ENCODE data around the gene ENTPD1.
"Not testable (repeated sequence)": the region's sequence is repeated elsewhere in the genome, so short reads cannot be mapped to it uniquely, and the experiment has no call there.

Gene ENTPD1

DNA sequence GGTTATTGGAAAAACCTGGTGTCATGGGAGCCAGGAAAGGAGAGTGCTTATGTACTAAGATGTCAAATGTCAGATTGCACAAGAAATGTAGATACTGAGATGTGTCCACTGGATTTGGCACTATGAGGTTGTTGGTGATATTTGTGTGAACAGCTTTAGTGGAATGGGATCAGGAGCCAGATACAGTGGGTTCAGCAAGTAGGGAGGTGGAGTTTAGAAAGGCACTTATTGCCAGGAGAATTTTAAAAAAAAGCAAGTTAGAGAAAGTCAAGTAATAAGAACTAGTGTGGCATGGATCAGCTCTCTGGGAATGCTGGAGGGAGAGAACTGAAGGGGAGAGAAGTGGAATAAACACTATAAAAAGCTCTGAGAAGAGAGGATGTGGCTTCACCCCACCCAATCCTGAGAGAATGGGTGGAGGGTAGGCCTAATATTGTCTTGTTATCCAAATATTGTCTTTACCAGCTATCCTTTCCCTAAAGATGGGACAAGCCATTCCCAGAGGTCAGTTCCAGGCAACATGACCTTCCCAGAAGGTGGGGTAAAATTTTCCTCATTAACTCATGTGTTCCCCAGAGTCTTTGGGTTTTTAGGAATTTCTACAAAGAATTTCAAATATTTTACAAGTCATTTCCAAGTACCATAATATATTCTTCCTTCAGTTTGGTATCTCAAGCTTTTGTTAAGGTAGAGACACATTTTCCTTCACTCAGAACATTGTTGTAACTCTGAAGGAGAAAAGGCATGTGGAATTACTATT lies 42.3 kb downstream of the ENTPD1 start:
- no peak for DNase-seq

DNA sequence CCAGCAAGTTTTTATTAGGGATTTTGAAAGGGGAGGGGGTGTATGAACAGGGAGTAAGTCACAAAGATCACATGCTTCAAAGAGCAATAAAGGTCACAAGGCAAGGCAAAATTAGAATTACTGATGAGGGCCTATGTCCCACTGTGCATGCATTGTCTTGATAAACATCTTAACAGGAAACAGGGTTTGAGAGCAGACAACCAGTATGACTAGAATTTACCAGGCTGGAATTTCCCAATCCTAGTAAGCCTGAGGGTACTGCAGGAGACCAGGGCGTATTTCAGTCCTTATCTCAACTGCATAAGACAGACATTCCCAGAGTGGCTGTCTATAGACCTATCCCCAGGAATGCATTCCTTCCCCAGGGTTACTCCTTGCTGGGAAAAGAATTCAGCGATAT lies 44.3 kb downstream of the ENTPD1 start:
- DNase-seq = not testable (repeated sequence)

DNA sequence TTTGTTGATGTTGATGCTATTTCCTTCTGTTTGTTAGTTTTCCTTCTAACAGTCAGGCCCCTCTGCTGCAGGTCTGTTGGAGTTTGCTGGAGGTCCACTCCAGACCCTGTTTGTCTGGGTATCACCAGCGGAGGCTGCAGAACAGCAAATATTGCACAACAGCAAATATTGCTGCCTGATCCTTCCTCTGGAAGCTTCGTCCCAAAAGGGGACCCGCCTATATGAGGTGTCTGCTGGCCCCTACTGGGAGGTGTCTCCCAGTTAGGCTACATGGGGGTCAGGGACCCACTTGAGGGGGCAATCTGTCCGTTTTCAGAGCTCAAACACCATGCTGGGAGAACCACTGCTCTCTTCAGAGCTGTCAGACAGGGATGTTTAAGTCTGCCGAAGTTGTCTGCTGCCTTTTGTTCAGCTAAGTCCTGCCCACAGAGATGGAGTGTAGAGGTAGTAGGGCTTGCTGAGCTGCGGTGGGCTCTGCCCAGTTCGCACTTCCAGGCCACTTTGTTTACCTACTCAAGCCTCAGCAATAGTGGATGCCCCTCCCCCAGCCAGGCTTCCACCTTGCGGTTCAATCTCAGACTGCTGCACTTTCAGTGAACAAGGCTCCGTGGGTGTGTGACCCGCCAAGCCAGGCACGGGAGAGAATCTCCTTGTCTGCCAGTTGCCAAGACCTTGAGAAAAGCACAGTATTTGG lies 50.9 kb downstream of the ENTPD1 start:
- not testable (repeated sequence) for DNase-seq

DNA sequence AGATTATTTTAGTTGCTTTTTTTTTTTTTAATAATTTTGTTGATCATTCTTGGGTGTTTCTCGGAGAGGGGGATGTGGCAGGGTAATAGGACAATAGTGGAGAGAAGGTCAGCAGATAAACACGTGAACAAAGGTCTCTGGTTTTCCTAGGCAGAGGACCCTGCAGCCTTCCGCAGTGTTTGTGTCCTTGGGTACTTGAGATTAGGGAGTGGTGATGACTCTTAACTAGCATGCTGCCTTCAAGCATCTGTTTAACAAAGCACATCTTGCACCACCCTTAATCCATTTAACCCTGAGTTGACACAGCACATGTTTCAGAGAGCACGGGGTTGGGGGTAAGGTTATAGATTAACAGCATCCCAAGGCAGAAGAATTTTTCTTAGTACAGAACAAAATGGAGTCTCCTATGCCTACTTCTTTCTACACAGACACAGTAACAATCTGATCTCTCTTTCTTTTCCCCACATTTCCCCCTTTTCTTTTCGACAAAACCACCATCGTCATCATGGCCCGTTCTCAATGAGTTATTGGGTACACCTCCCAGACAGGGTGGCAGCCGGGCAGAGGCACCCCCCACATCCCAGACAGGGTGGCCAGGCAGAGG lies 52.8 kb downstream of the ENTPD1 start:
- DNase-seq = not testable (repeated sequence)

DNA sequence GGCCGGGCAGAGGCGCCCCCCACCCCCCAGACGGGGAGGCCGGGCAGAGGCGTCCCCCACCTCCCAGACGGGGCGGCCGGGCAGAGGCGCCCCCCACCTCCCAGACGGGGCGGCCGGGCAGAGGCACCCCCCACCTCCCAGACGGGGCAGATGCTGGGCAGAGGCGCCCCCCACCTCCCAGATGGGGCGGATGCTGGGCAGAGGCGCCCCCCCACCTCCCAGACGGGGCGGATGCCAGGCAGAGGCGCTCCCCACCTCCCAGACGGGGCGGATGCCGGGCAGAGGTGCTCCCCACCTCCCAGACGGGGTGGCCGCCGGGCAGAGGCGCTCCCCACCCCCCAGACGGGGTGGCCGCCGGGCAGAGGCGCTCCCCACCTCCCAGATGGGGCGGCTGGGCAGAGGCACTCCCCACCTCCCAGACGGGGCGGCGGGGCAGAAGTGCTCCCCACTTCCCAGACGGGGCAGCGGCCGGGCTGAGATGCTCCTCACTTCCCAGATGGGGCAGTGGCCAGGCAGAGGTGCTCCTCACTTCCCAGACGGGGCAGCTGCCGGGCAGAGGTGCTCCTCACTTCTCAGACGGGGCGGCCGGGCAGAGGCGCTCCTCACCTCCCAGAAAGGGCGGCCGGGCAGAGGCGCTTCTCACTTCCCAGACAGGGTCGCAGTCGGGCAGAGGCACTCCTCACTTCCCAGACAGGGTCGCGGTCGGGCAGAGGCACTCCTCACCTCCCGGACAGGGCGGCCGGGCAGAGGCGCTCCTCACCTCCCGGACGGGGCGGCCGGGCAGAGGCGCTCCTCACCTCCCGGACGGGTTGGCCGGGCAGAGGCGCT lies 53.6 kb downstream of the ENTPD1 start:
- no peak for DNase-seq

DNA sequence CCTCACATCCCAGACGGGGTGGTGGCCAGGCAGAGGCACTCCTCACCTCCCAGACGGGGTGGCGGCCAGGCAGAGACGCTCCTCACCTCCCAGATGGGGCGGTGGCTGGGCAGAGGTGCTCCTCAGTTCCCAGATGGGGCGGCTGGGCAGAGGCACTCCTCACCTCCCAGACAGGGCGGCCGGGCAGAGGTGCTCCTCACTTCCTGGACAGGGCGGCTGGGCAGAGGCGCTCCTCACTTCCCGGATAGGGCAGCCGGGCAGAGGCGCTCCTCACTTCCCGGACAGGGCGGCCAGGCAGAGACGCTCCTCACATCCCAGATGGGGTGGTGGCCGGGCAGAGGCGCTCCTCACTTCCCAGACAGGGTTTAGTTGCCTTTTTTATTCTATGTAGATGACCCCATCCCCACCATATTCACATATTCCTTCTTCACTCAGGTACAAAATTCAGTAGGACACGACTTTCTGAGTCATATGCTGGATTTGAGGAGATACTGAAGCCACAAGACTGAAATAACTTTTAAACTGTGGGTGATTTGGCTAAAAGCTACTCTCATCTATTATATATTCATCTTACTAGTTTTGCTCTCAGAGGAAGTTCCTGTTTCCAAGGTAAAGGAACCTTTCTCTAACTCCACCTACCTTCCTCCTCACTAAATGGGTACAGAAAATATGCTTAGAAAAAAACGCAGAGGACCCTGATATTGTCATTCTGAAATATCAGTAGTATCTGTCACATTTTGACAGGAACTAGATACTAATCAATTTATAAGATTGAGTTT lies 54.4 kb downstream of the ENTPD1 start:
- DNase-seq = no peak

DNA sequence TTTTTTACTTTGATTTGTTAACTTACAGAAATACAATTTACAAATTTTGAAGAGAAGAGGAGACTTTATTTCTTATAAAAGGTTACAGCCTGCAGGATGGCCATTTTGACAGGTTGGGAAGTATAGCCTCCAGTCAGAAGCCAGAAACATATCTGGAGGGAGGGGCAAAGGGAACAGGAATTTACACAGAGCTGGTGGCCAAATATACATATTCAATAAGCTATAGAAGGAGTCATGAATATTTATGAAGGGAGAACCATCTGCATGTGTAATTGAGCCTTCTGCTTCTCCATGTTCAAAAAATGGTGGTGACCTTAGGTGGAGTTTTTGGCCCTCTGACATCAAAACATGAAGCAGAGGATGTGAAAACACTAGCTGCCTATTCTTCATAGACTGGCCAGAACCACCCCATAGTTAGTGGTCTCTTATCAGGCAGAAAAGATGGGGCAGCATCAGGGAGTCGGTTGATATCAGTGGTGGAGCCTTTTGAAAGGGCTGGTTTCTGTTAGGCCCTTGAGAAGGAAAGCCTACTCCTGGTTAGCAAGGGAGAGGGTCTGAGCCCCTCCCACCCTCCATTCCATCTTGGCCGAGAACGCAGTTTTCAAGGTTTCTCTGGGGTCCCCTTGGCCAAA lies 57.2 kb downstream of the ENTPD1 start:
- DNase-seq = no peak

DNA sequence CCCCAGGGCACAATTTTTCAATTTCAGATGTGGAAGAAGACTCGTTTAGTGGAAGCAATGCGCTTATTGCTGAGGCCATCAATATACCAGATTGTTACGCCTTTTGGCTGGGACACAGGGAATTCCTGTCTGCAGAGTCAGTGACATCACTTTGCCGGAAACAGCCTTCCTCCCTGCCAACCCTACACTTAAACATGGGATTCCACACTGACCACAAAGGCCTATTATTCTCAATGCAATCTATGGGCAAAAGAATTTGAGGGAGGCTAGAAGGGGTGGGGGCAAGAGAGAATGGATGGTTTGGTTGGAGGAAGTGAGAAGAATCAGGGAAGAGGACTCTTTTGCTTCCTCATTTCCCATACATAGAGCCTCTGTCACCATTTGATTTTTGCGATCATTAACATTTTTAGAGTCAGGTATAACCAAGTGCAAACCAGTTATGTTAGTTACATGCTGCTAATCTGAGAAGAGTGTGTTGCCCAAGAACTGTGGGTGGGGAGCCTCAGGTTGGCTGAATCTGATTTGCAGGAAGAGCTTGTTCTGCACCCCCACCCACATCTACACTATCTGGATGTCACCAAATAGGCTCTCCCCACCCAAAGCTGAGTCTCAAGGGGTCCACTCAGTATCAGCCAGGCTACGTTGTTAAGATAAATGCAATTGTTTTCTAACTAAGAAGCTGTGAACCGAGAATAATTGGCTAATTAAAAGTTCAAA lies 58.2 kb downstream of the ENTPD1 start:
- DNase-seq = no peak

DNA sequence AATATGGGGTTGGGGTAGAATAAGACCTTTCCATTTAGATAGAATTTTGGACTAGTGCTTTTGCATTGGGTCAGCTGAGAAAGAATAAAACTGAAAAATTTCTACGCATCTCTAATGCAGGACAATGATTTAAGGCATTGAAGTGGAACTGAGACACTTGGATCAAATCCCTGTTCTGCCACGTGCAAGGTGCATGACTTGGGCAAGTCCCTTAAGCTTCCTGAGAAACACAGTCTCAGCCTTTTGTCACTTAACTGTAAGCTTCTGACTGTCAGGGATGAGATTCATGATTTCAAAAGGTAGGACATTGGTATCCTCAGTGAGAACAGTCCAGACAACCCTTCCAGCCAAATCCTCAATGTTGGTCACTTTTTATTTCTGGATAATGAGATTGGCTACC lies 59.2 kb downstream of the ENTPD1 start:
- no peak for DNase-seq

DNA sequence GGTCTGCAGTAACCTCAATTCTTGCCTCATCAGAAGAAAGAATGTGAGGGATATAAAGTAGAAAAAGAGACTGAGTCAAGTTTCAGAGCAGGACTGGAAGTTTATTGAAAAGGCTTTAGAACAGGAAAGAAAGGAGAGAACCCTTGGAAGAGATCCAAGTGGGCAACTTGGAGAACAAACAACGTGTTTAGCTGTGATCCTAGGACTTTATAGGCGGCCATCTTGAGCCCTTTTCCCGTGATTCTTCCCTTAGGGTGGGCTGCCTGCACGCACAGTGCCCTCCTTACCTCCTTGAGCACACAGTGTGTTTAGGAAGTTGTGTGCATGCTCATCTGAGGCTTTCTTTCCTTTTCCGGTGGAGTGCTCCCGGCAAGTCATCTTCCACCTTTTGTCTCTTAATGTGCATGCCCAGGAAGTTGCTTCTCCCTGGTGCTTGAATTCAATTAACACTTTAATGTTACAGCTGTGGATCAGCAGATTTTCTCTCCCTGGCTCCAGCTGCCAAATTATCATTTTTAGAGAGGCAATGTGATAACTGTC lies 59.8 kb downstream of the ENTPD1 start:
- no peak for DNase-seq

DNA sequence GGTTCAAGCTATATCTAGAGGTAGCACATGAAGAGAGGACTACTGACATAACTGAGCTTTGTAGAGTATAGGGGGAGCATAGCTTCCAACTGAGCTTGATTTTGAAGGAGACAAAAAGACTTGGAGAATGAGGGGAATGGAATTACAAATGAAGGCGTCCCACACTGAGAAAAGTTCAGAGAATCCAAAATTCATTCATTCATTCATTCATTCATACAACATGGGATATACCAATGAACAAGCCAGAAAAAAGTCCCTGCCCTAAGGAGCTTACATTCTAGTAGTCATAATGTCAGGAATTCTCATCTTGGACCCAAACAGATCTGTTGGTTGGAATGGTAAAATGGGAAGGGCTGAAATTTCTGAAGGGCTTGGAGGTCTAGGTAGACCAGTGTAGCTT lies 62.0 kb downstream of the ENTPD1 start:
- DNase-seq = no peak

DNA sequence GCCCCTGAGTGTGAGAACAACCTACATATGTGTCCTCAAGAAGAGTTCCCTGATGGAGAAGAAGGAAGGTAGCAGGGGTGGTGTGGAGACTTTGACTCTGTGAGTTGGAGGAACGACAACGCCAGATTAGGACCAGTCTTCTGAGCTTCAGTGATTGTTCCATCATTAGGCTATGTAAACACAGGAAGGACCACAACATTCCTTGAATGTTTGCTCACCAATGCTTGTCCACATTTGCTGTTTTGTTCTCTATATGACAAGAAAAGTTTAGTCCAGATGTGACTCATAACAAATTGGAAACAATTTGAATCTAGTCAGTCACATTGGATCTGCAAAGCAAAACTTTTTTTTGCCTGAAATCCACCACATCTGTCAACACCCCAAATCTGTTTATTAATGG lies 62.7 kb downstream of the ENTPD1 start:
- no peak for DNase-seq

DNA sequence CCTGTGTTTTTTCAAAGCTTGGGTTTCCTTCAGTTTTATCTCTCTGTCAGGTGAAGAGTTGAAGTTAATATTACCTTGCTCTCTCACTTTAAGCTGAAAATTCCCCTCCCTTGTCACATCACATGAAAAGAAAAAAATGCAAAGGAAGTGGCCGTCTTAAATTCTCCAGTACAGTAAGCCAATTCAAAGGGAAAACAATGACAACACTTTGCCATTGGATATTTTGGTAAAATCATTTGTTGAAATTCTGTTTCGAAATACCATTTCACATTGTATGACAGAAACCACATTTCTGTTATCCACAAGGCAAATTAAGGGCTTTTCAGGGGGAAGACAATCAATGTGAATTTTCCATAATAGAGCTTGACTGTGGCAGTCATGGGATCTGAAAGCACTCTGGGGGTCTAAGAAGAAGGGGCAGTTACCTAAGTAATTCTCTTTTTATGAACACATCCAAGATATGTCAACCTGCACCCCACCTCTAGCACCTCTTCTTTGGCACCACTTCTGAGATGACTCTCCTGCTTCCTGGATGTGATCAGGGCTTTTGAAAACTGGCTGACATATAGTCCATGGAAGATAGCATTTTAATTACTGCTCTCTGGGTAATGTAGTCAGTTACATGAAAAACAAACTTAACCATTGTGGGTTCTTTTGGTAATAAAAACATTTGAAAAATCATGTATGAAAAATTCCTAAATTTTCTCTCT lies 63.8 kb downstream of the ENTPD1 start:
- no peak for DNase-seq

DNA sequence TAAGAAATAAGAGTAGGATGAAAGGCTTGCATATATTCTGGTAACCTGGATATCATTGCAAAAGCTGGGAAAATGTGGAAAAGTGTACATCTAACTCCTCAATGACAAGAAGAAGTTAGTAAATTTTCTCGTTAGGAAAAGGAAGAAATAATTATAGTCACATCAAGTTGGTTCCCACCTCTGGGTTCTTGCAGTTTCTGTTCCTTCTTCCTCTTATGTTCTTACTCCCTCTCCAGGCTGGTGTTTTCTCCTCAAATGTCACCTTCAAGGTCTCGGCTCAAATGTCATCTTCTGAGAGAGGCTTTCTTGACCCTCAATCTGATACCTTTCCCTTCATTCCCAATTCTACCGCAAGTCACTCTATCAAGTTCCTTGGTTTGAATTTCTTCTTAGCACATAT lies 64.4 kb downstream of the ENTPD1 start:
- DNase-seq = no peak

DNA sequence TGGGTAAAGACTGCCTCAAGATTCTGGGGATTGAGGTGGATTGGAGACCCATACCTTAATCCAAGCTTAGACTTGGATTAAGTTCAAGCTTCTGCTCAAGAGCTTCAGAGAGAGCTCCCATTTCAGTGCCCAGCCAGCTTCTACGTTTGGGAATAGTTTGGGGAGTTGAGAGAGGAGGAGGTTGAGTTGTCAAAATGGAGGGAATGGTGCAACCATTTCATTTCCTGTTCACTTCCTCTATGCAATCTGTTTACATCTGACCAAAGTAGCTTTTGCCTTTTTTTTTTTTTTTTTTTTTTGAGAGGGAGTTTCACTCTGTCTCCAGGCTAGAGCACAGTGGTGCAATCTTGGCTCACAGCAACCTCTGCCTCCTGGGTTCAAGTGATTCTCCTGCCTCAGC lies 65.8 kb downstream of the ENTPD1 start:
- DNase-seq = no peak

DNA sequence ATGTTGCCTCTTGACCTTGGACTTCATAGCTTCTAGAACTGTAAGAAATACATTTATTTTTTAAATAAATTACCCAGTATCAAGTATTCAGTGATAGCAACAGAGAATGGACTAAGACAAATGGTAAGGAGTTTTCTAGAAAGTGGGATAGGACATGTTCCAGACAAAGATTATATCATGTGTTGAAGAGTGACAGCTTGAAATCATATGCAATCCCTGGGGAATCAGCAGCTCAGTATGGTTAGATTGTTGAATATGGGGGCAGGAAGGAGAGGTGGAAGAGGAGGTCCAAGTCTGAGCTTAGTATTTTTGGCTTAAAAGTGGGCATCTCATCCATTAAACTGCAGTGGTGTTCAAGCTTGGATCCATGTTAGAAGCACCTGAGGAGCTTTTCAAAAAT lies 74.1 kb downstream of the ENTPD1 start:
- DNase-seq = no peak

DNA sequence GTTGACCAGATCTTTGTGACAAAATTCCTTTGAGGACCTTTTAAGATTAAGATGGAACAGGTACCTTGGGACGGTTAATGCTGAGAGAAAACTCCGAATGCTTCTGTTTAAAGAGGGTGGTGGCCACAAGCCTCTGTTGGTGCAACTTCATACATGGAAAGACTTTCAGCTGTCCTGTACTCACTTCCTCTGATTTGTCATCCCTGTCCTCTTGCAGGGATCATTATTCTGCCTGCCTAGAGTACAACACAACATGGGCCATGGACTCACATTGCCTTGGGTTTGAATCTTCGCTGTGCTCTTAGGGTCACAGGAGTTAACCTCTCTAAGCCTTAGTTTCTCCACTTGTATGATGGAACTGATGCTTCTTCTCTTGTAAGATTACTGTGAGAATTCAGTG lies 75.1 kb downstream of the ENTPD1 start:
- DNase-seq = no peak

DNA sequence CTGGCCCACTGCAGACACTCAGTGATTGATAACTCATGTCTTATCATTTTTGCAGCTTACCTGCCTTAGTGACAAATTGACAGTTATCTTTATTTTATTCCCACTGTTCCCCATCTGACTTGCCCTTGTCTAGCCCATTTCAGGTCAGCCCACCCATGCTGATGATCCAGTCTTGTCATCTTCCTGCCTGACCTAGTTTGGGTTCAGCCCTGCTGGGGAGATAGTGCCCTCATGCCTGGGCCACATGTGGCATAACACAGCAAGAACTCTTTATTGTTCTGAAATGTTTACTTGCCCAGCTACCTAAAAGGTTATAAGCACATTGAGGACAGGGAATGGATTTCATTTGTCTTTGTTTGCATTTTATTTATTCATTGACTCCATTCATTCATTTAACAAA lies 75.6 kb downstream of the ENTPD1 start:
- DNase-seq = no peak

DNA sequence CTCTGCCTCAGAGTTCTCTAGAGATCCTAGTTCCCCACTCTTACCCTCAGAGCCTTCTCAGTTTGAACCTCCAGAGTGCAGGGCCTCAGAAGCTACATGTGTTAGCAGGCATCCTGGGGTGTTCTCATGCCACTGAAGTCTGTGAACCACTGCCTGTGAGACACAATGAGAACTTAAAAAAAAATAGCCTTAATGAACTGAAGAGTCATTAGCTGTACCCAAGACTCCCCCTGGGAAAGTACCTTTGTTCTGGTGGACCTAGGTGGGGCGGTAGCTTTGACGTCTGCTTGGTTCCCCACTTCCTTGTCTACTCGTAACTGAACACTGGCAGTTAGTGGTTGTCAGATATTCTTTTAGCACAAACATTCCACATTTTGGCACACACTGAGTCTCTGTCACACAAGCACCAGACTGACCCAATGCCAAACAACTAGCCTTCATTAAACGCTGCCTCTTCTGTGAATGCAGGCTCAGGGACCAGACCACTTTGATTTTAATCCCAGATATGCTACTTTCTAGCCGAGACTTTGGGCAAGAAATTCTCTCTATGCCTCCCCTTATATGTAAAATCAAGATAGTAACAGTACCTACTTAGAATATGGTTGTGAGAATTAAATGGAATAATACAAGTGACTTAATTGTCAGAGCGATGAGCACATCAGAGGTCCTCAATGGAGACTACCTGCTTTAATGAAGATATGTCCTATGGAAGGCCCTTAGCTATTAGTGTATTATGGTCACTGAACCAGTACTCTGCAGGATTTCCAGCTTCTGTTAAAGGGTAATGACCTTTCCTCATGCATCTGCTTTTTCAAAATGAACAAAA lies 76.5 kb downstream of the ENTPD1 start:
- no peak for DNase-seq

All from DMS79 treated with DMSO at 0.1 percent for 48 hours (cell line).